Effector memory CD4-positive, alpha-beta T cell (primary cell): Measurements from ENCODE around the gene TCERG1L.

Source experiments
- DNase-seq, 3 donors: peaks; one replicate each; pipeline ENCODE4 v3.0.0-alpha.2; 2020
- H3K27ac ChIP-seq: 2 replicates; pipeline ENCODE4 v1.7.0; 2013; ENCODE audit warnings: mild to moderate bottlenecking, low read length, moderate library complexity; ENCODE audit not compliant: insufficient read depth, poor library complexity, severe bottlenecking
- H3K27me3 ChIP-seq: replicated peaks from 2 replicates; pipeline ENCODE4 v1.7.0; 2013; ENCODE audit warnings: mild to moderate bottlenecking, low read length; ENCODE audit not compliant: insufficient read depth, control insufficient read depth, poor library complexity, severe bottlenecking
- H3K36me3 ChIP-seq: 2 replicates; pipeline ENCODE4 v1.7.0; 2013; ENCODE audit warnings: mild to moderate bottlenecking, low read length, moderate library complexity; ENCODE audit not compliant: control insufficient read depth, insufficient read depth
- H3K4me1 ChIP-seq: 2 replicates; pipeline ENCODE4 v1.7.0; 2013; ENCODE audit warnings: low read length, mild to moderate bottlenecking; ENCODE audit not compliant: control insufficient read depth, insufficient read depth, poor library complexity, severe bottlenecking
- H3K4me3 ChIP-seq: 2 replicates; pipeline ENCODE4 v1.7.0; 2013; ENCODE audit warnings: low read length, low read depth, mild to moderate bottlenecking; ENCODE audit not compliant: insufficient read depth, poor library complexity, severe bottlenecking
- H3K9me3 ChIP-seq: 2 replicates; pipeline ENCODE4 v1.7.0; 2013; ENCODE audit warnings: mild to moderate bottlenecking, low read length, moderate library complexity; ENCODE audit not compliant: control insufficient read depth

TCERG1L gene

GRCh38 chr10:131300508-131300907, 11.0 kb downstream of the TCERG1L start:
- Histone ChIP-seq H3K9me3 (no peaks in the 10 kb centered on the region), H3K27me3 (peaks cover 3% of the 10 kb centered on the region), H3K27ac (no peak overlapping the region), H3K36me3 (no peaks in the 10 kb centered on the region), H3K4me3 (no peak overlapping the region), H3K4me1 (no peaks in the 10 kb centered on the region)
- no peak for DNase-seq

DNA sequence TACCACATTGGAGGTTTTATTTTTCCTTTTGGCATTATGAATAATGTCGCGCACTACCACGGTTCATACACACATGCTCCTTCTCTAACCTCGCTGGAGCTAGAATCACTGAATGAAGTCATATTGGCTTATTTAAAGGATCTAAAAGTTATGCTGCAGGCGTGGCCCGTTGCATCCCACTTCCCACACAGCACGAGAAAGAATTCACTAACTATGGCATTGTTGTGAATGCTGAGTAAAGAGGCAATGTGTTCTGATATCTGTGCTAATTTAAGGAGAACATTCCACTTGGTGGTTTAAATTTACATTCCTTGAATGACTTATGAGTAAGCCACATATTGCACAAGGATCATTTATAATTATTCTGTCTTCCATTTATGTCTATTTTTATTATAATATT, 20.7 kb downstream of the TCERG1L start:
- Histone ChIP-seq H3K27me3 (no peaks in the 10 kb centered on the region), H3K9me3 (no peaks in the 10 kb centered on the region), H3K4me1 (no peaks in the 10 kb centered on the region), H3K36me3 (no peaks in the 10 kb centered on the region), H3K4me3 (no peak overlapping the region), H3K27ac (no peak overlapping the region)
- no peak for DNase-seq

- DNase-seq: no peak
- no peak overlapping the region for H3K4me3 ChIP-seq
- no peaks in the 10 kb centered on the region for H3K36me3 ChIP-seq
- H3K27ac ChIP-seq: no peak overlapping the region
- H3K27me3 ChIP-seq: no peaks in the 10 kb centered on the region
- no peaks in the 10 kb centered on the region for H3K4me1 ChIP-seq
- H3K9me3 ChIP-seq: no peaks in the 10 kb centered on the region
Observed at GRCh38 chr10:131288648-131289047, 22.9 kb downstream of the TCERG1L start.

GRCh38 chr10:131282961-131283360, 28.6 kb downstream of the TCERG1L start:
- H3K4me3 ChIP-seq: no peak overlapping the region
- H3K36me3 ChIP-seq: no peaks in the 10 kb centered on the region
- no peak overlapping the region for H3K27ac ChIP-seq
- no peak for DNase-seq
- no peaks in the 10 kb centered on the region for H3K9me3 ChIP-seq
- no peaks in the 10 kb centered on the region for H3K4me1 ChIP-seq
- no peaks in the 10 kb centered on the region for H3K27me3 ChIP-seq

DNA sequence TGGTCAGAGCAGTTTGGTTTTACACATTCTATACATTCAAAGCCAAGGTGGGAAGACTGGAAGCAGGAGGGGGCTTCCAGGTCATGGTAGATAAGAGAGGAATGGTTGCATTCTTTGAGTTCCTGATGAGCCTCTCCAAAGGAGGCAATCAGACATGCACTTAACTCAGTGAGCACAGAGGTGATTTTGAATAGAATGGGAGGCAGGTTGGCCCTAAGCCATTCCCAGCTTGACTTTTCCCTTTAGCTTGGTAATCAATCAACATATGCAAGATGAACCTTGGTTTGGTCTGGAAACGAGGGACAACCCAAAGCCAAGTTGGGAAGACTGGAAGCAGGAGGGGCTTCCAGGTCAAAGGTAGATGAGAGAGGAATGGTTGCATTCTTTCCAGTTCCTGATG, 31.4 kb downstream of the TCERG1L start:
- H3K27ac ChIP-seq: no peak overlapping the region
- no peaks in the 10 kb centered on the region for H3K36me3 ChIP-seq
- no peaks in the 10 kb centered on the region for H3K4me1 ChIP-seq
- H3K4me3 ChIP-seq: no peak overlapping the region
- DNase-seq: no peak
- no peaks in the 10 kb centered on the region for H3K9me3 ChIP-seq
- H3K27me3 ChIP-seq: no peaks in the 10 kb centered on the region

GRCh38 chr10:131279516-131279915, 32.0 kb downstream of the TCERG1L start:
- no peaks in the 10 kb centered on the region for H3K36me3 ChIP-seq
- H3K4me3 ChIP-seq: no peak overlapping the region
- H3K27me3 ChIP-seq: no peaks in the 10 kb centered on the region
- no peaks in the 10 kb centered on the region for H3K4me1 ChIP-seq
- no peak overlapping the region for H3K27ac ChIP-seq
- DNase-seq: no peak
- no peaks in the 10 kb centered on the region for H3K9me3 ChIP-seq

GRCh38 chr10:131277969-131278368, 33.6 kb downstream of the TCERG1L start:
- no peak for DNase-seq
- H3K36me3 ChIP-seq: no peaks in the 10 kb centered on the region
- no peaks in the 10 kb centered on the region for H3K4me1 ChIP-seq
- H3K27me3 ChIP-seq: no peaks in the 10 kb centered on the region
- H3K27ac ChIP-seq: no peak overlapping the region
- no peaks in the 10 kb centered on the region for H3K9me3 ChIP-seq
- H3K4me3 ChIP-seq: no peak overlapping the region

GRCh38 chr10:131277278-131277677, 34.2 kb downstream of the TCERG1L start:
- H3K27me3 ChIP-seq: no peaks in the 10 kb centered on the region
- H3K36me3 ChIP-seq: no peaks in the 10 kb centered on the region
- H3K27ac ChIP-seq: no peak overlapping the region
- H3K9me3 ChIP-seq: no peaks in the 10 kb centered on the region
- H3K4me3 ChIP-seq: no peak overlapping the region
- no peaks in the 10 kb centered on the region for H3K4me1 ChIP-seq
- DNase-seq: no peak

DNA sequence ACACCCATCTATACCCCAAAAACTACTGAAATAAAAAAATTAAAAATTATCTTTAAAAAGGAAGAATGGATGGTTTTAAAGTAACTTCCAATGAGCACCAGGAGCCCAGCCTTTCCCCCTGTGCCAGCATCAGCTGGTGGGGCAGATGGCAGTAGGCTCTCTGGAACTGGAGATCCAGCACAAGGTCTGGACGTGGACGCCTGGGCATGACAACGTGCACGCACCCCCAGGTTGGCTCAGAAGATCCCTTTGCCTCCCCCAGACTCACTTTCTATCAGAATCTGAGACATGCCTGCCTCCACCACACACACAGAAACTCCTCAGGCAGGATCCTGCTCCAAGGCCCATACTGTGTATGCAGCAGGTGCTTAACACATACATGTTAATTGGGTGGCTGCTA, 35.8 kb downstream of the TCERG1L start:
- Histone ChIP-seq H3K4me1 (no peaks in the 10 kb centered on the region), H3K9me3 (no peaks in the 10 kb centered on the region), H3K4me3 (no peak overlapping the region), H3K27ac (no peak overlapping the region), H3K27me3 (no peaks in the 10 kb centered on the region), H3K36me3 (no peaks in the 10 kb centered on the region)
- DNase-seq: no peak

- Histone ChIP-seq H3K27ac (no peak overlapping the region), H3K9me3 (no peaks in the 10 kb centered on the region), H3K4me1 (no peaks in the 10 kb centered on the region), H3K27me3 (no peaks in the 10 kb centered on the region), H3K4me3 (no peak overlapping the region), H3K36me3 (no peaks in the 10 kb centered on the region)
- DNase-seq: no peak
Observed at GRCh38 chr10:131274883-131275282, 36.6 kb downstream of the TCERG1L start.
